ENCODE results near the gene IFNW1.

The IFNW1 gene

GRCh38 chr9:21119093-21119770, 22.4 kb downstream of the IFNW1 start:
- no peaks in the 10 kb centered on the region for H3K4me1 ChIP-seq
- intact Hi-C loops (cut with DNase I; ENCODE audit: low total_unique reads), result loop anchor here (10.0 kb wide), 2 partner anchors 234 to 1194 kb away; no protein-coding TSS in a partner anchor
- H3K27ac ChIP-seq, result no peak overlapping the region
- no peaks in the 10 kb centered on the region for H3K27me3 ChIP-seq
- no peaks in the 10 kb centered on the region for H3K9me3 ChIP-seq
- H3K36me3 ChIP-seq, result no peaks in the 10 kb centered on the region
- H3K4me3 ChIP-seq, result no peak overlapping the region
- DNase-seq, result peak in 1 of 2 donors; percentile 25
- TF ChIP-seq, protein P1, sequence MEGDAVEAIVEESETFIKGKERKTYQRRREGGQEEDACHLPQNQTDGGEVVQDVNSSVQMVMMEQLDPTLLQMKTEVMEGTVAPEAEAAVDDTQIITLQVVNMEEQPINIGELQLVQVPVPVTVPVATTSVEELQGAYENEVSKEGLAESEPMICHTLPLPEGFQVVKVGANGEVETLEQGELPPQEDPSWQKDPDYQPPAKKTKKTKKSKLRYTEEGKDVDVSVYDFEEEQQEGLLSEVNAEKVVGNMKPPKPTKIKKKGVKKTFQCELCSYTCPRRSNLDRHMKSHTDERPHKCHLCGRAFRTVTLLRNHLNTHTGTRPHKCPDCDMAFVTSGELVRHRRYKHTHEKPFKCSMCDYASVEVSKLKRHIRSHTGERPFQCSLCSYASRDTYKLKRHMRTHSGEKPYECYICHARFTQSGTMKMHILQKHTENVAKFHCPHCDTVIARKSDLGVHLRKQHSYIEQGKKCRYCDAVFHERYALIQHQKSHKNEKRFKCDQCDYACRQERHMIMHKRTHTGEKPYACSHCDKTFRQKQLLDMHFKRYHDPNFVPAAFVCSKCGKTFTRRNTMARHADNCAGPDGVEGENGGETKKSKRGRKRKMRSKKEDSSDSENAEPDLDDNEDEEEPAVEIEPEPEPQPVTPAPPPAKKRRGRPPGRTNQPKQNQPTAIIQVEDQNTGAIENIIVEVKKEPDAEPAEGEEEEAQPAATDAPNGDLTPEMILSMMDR (IDR thresholded peaks at IDR 0.05), result no peak

GRCh38 chr9:21114311-21114710, 27.3 kb downstream of the IFNW1 start:
- H3K36me3 ChIP-seq, result no peaks in the 10 kb centered on the region
- no peak overlapping the region for H3K4me3 ChIP-seq
- H3K4me1 ChIP-seq, result no peaks in the 10 kb centered on the region
- no peaks in the 10 kb centered on the region for H3K9me3 ChIP-seq
- no peak for DNase-seq
- no peaks in the 10 kb centered on the region for H3K27me3 ChIP-seq
- TF ChIP-seq, protein P1 (IDR thresholded peaks at IDR 0.05), result no peak
- intact Hi-C loops (cut with DNase I; ENCODE audit: low total_unique reads), result loop anchor here (10.0 kb wide), 2 partner anchors 230 to 1190 kb away; no protein-coding TSS in a partner anchor
- no peak overlapping the region for H3K27ac ChIP-seq

DNA sequence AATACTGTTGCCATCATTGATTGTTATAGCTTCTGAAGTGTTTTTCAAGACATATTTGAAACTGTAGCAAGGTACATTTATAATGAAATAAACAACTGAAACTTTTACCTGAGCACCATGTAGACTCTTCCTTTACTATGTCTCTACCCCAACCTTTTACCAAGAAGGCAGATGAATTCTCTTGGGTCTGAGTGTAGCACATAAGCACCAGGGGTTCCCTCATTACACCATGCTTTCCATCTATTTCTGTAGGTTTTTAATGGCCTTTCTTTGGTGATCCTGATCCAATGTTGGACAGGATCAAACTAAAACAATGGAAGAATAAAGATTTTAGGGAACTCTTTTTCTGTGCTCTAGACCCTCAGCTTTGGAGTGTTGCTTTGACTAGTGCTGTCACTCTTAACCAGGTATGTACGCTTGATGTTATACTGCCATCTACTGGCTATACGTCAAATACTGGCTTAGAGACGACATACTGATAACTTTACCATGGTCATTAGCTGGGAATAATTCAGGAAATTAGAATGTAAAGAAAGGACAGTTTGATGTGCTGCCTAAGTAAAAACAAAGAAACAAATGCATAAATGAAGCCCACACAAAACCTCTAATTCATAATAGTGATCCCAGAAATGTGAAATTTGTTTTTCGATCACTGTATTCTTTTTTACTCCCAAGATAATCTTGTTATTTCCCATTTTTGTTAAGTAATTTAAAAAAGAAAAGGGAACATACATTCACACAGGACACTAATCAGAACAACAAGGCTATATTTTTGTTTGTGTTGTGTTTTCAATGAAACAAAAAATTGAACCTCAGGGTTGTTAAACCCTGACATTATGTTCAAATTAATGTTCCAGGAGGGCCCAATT, 30.7 kb downstream of the IFNW1 start:
- no peak for DNase-seq

GRCh38 chr9:21104787-21105186, 36.8 kb downstream of the IFNW1 start:
- intact Hi-C loops (cut with DNase I; ENCODE audit: low total_unique reads), result loop anchor here (10.0 kb wide), 3 partner anchors 160 to 750 kb away; partner anchors contain the start of gene MLLT3

More for the DNA sequence above, 30.7 kb downstream of the IFNW1 start:
- intact Hi-C loops (cut with DNase I; ENCODE audit: low total_unique reads), result loop anchor here (10.0 kb wide), 2 partner anchors 226 to 1186 kb away; no protein-coding TSS in a partner anchor
- peaks cover 0 to 5% (median 0%) of the 10 kb centered on the region in 4 donors for H3K4me1 ChIP-seq
- no peaks in the 10 kb centered on the region for H3K36me3 ChIP-seq
- TF ChIP-seq, protein P1 (IDR thresholded peaks at IDR 0.05), result peak; percentile 78 to 82
- H3K27ac ChIP-seq, result no peak overlapping the region
- H3K9me3 ChIP-seq, result no peaks in the 10 kb centered on the region
- H3K27me3 ChIP-seq, result no peaks in the 10 kb centered on the region
- no peak overlapping the region for H3K4me3 ChIP-seq

DNA sequence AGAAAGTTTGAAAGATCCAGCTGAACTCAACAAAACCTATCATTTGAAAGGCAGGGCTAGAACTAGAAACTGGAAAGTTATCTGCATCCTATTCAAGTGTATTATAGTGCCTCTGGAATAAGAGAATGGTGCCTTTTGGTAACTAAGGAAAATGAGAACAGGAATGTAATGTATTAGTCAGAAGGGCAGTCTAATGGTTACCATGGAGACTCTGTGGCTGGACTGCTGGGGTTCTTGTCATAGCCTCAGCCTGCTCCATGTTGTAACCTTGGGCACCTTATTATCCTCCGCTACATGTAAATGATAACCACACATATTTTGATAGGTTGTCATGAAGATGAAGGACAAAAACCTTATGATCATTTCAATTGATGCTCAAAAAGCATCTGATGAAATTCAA, 39.3 kb downstream of the IFNW1 start:
- no peaks in the 10 kb centered on the region for H3K27me3 ChIP-seq
- peaks cover 0 to 7% (median 0%) of the 10 kb centered on the region in 4 donors for H3K4me1 ChIP-seq
- no peak overlapping the region for H3K27ac ChIP-seq
- no peak overlapping the region for H3K4me3 ChIP-seq
- DNase-seq, result no peak
- TF ChIP-seq, protein P1 (IDR thresholded peaks at IDR 0.05), result no peak
- intact Hi-C loops (cut with DNase I; ENCODE audit: low total_unique reads), result loop anchor here (10.0 kb wide), 3 partner anchors 158 to 748 kb away; partner anchors contain the start of gene MLLT3
- no peaks in the 10 kb centered on the region for H3K9me3 ChIP-seq
- no peaks in the 10 kb centered on the region for H3K36me3 ChIP-seq

More at GRCh38 chr9:21104787-21105186, 36.8 kb downstream of the IFNW1 start:
- no peak for DNase-seq
- no peak overlapping the region for H3K4me3 ChIP-seq
- no peak overlapping the region for H3K27ac ChIP-seq
- no peaks in the 10 kb centered on the region for H3K36me3 ChIP-seq
- TF ChIP-seq, protein P1 (IDR thresholded peaks at IDR 0.05), result no peak
- no peaks in the 10 kb centered on the region for H3K9me3 ChIP-seq
- no peaks in the 10 kb centered on the region for H3K27me3 ChIP-seq
- H3K4me1 ChIP-seq, result peaks cover 0 to 5% (median 0%) of the 10 kb centered on the region in 4 donors

Data from tibial artery (tissue), 4 donors.